Vagina (tissue), 2 donors: ENCODE results near the gene USH1C. TPM values are rescaled to one million over a fixed set of nuclear protein-coding genes. Genes with fewer than 3 reads are reported as not detected.

Experiments used
- DNase-seq, 2 donors: peaks; one replicate each; pipeline ENCODE4 v3.0.0-alpha.2; 2017; ENCODE audit errors: extremely low spot score in 2 of 2
- H3K27ac ChIP-seq: fragments of 200-600 bp; sonication (generic); one replicate; pipeline ENCODE4 v1.5.1; 2019
- H3K27me3 ChIP-seq: fragments of 200-600 bp; sonication (generic); one replicate; pipeline ENCODE4 v1.5.1; 2019
- H3K36me3 ChIP-seq, 2 donors: fragments of 200-600 bp; sonication (generic); one replicate each; pipeline ENCODE4 v1.5.1; 2017 to 2019
- H3K4me1 ChIP-seq: fragments of 200-600 bp; sonication (generic); one replicate; pipeline ENCODE4 v1.5.1; 2019
- H3K4me3 ChIP-seq, 2 donors: fragments of 200-600 bp; sonication (generic); 1 replicate in 1 of 2; 2 replicates in 1 of 2; pipeline ENCODE4 v1.5.1; 2016 to 2019
- H3K9me3 ChIP-seq: fragments of 200-600 bp; sonication (generic); one replicate; pipeline ENCODE4 v1.5.1; 2019
- POLR2A ChIP-seq, 2 donors: fragments of 450-650 bp; IDR thresholded peaks; one replicate each; pipeline ENCODE4 v1.6.1; 2017; ENCODE audit warnings: antibody characterized with exemption in 2 of 2, mild to moderate bottlenecking in 2 of 2, moderate library complexity in 2 of 2
- POLR2AphosphoS5 ChIP-seq, 2 donors: sonication (generic); formaldehyde crosslinking; IDR thresholded peaks; one replicate each; pipeline ENCODE4 v1.9.0; 2017; ENCODE audit warnings: antibody characterized with exemption in 2 of 2, mild to moderate bottlenecking in 2 of 2, low read depth in 1 of 2; ENCODE audit not compliant: insufficient read depth in 1 of 2
- intact Hi-C: fragments of 100-400 bp; cut with DNase I; formaldehyde crosslinking; loops from one replicate; pipeline ENCODE4 v1.15.1; 2023
- total RNA-seq: library from RNA; depleted of rRNA; stranded (reverse); fragments of >200 nt; gene quantifications from one replicate; pipeline ENCODE4 v1.2.3, GENCODE V29; 2016
- TF ChIP-seq, protein P1 (sequence below), 3 experiments: fragments of 450-650 bp in 2 of 3; fragments of 200-600 bp in 1 of 3; sonication (generic) in 1 of 3; IDR thresholded peaks; one replicate each; pipeline ENCODE4 v1.5.1; 2017 to 2019; ENCODE audit warnings: antibody characterized with exemption in 3 of 3, mild to moderate bottlenecking in 2 of 3, moderate library complexity in 2 of 3

Gene USH1C
- total RNA-seq, 1 donor from 2014 or later, result not detected

DNA sequence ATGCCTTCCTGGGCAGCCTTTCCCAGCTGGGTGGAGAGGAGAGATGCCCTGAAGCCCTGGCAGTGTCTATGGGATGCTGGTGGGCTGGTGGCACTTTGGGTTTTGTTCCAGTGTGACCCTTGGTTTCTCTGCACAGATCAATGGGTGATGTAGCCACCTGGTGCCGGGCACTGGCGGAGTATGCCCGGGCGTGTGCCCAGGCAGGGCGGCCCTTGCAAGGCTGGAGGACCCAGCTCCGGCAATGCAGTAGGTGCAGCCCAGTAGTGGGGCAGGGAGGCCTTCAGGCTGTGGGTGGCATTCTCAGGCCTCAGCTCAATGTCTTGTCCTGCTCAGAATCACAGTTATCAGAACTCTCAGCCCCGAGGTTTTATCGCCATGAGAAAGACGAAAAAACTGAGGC is 14.7 kb upstream of the USH1C start:
- no peaks in the 10 kb centered on the region for H3K36me3 ChIP-seq
- TF ChIP-seq POLR2A (IDR thresholded peaks at IDR 0.05) (no peak), POLR2AphosphoS5 (IDR thresholded peaks at IDR 0.05; ENCODE audit: insufficient read depth in 1 of 2, low read depth in 1 of 2) (no peak)
- TF ChIP-seq, protein P1, sequence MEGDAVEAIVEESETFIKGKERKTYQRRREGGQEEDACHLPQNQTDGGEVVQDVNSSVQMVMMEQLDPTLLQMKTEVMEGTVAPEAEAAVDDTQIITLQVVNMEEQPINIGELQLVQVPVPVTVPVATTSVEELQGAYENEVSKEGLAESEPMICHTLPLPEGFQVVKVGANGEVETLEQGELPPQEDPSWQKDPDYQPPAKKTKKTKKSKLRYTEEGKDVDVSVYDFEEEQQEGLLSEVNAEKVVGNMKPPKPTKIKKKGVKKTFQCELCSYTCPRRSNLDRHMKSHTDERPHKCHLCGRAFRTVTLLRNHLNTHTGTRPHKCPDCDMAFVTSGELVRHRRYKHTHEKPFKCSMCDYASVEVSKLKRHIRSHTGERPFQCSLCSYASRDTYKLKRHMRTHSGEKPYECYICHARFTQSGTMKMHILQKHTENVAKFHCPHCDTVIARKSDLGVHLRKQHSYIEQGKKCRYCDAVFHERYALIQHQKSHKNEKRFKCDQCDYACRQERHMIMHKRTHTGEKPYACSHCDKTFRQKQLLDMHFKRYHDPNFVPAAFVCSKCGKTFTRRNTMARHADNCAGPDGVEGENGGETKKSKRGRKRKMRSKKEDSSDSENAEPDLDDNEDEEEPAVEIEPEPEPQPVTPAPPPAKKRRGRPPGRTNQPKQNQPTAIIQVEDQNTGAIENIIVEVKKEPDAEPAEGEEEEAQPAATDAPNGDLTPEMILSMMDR (IDR thresholded peaks at IDR 0.05), result no peak
- no peaks in the 10 kb centered on the region for H3K27me3 ChIP-seq
- no peak overlapping the region for H3K27ac ChIP-seq
- H3K4me3 ChIP-seq, result no peak overlapping the region
- DNase-seq, result no peak
- intact Hi-C loops, result no loop called here
- no peaks in the 10 kb centered on the region for H3K9me3 ChIP-seq
- H3K4me1 ChIP-seq, result no peaks in the 10 kb centered on the region

DNA sequence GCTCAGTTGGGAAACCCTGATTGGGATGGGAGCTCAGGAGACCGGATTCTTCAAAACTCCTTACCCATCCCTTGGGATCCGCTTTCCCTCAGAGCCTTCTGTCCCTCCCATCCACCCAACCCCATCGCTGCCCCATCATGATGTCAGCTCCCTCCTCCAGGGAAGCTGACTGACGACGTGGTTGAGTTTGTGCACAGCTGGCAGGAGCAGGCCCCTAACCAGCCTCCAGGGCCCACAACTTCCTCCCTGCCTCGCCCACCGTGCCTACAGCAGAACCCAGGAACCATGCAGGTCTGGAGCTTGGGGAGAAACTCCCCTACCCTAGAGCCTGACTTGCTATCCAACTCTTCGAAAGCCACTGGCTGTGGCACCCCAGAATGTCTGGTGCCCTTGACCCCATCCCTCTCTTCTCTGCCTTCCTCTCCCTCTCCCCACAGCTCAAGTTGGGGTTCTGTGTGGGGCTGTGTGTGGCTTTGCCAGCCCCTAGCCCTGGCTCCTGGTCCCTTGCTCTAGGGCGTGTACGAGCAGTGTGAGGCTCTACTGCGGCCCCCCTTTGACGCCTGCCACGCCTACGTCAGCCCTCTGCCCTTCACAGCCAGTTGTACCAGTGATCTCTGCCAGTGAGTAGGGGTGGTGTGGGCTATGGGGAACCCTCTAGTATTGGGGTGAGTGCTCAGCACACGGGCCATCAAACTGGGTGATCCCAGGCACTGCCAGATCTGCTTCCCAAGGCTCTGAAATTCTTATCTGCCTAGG is 14.0 kb upstream of the USH1C start:
- no peak for DNase-seq
- H3K36me3 ChIP-seq, result no peaks in the 10 kb centered on the region
- no peaks in the 10 kb centered on the region for H3K4me1 ChIP-seq
- H3K9me3 ChIP-seq, result no peaks in the 10 kb centered on the region
- H3K27ac ChIP-seq, result no peak overlapping the region
- intact Hi-C loops, result no loop called here
- TF ChIP-seq, protein P1 (IDR thresholded peaks at IDR 0.05), result no peak
- TF ChIP-seq POLR2AphosphoS5 (IDR thresholded peaks at IDR 0.05; ENCODE audit: insufficient read depth in 1 of 2, low read depth in 1 of 2) (no peak), POLR2A (IDR thresholded peaks at IDR 0.05) (no peak)
- no peak overlapping the region for H3K4me3 ChIP-seq
- H3K27me3 ChIP-seq, result no peaks in the 10 kb centered on the region

DNA sequence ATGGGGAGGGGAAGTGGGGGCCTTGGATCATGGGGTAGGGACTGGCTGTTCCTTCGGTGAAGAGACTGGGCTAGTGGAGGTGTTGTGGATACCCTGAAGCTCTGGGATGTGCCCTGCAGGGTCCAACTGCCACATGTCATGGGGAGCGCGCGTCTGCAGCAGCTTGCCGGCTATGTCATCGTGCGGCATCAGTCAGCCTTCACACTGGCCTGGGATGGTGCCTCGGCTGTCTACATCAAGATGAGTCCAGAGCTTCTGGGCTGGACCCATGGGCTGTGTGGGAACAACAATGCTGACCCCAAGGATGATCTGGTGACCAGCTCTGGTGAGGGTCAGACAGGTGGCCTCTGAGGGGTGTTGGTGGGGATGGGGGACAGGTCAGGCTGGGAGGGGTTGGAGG is 12.8 kb upstream of the USH1C start:
- Histone ChIP-seq H3K36me3 (no peaks in the 10 kb centered on the region), H3K9me3 (no peaks in the 10 kb centered on the region), H3K4me1 (no peaks in the 10 kb centered on the region), H3K27me3 (no peaks in the 10 kb centered on the region), H3K4me3 (no peak overlapping the region), H3K27ac (no peak overlapping the region)
- no peak for TF ChIP-seq POLR2A (IDR thresholded peaks at IDR 0.05)
- TF ChIP-seq POLR2AphosphoS5 (IDR thresholded peaks at IDR 0.05; ENCODE audit: insufficient read depth in 1 of 2, low read depth in 1 of 2), result no peak
- TF ChIP-seq, protein P1 (IDR thresholded peaks at IDR 0.05), result no peak
- no peak for DNase-seq
- intact Hi-C loops, result no loop called here

DNA sequence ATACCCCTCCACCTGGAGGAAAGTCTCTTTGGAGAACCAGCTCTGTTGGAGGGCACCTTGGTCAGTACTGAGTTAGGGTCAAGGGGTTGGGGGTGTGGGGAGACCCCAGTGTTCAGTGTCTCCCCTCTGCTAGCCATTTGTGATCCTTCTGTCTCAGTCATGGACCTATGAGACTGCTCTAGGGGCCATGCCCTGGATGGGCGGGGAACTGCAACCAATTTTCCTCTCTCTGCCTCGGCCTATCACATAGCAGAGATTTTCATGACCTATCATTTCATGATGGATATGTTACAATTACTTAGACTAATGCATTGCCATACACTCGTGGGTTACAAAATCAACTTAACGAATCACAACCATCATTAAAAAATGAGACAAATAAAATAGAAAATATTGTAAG is 10.3 kb upstream of the USH1C start:
- no peak overlapping the region for H3K4me3 ChIP-seq
- H3K4me1 ChIP-seq, result no peaks in the 10 kb centered on the region
- no peaks in the 10 kb centered on the region for H3K27me3 ChIP-seq
- no peak overlapping the region for H3K27ac ChIP-seq
- H3K9me3 ChIP-seq, result no peaks in the 10 kb centered on the region
- TF ChIP-seq POLR2AphosphoS5 (IDR thresholded peaks at IDR 0.05; ENCODE audit: insufficient read depth in 1 of 2, low read depth in 1 of 2) (no peak), POLR2A (IDR thresholded peaks at IDR 0.05) (no peak)
- TF ChIP-seq, protein P1 (IDR thresholded peaks at IDR 0.05), result no peak
- DNase-seq, result no peak
- H3K36me3 ChIP-seq, result no peaks in the 10 kb centered on the region
- intact Hi-C loops, result no loop called here

DNA sequence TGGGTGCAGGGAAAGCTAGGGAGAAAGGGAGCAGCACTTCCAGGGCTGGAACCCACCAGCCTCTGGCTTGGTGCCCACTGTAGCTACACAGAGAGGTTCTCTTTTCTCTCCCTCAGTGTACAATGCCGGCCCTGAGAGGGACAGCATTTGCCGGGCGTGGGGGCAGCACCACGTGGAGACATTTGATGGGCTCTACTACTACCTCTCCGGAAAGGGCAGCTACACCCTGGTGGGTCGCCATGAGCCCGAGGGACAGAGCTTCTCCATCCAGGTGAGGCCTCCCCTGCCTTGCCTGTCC is 9.0 kb upstream of the USH1C start:
- Histone ChIP-seq H3K27me3 (no peaks in the 10 kb centered on the region), H3K9me3 (no peaks in the 10 kb centered on the region), H3K4me3 (no peak overlapping the region), H3K36me3 (no peaks in the 10 kb centered on the region), H3K27ac (no peak overlapping the region), H3K4me1 (no peaks in the 10 kb centered on the region)
- no peak for DNase-seq
- intact Hi-C loops, result no loop called here
- TF ChIP-seq, protein P1 (IDR thresholded peaks at IDR 0.05), result no peak
- TF ChIP-seq POLR2A (IDR thresholded peaks at IDR 0.05) (no peak), POLR2AphosphoS5 (IDR thresholded peaks at IDR 0.05; ENCODE audit: insufficient read depth in 1 of 2, low read depth in 1 of 2) (no peak)
